H1 (cell line): ENCODE measurements around the gene ITLN1. TPM values are rescaled to one million over a fixed set of nuclear protein-coding genes. Genes with fewer than 3 reads are reported as not detected.

Experiments used
- CTCF ChIA-PET: fragments of 300-600 bp; sonication (Branson Sonifier 250); formaldehyde crosslinking; loops from one replicate; lab custom pipeline; 2021; ENCODE audit not compliant: partially characterized antibody; lab: Charles Lee
- POLR2A ChIA-PET: fragments of 300-600 bp; sonication (Branson Sonifier 250); formaldehyde crosslinking; loops from one replicate; lab custom pipeline; 2021; ENCODE audit warnings: inconsistent platforms; ENCODE audit not compliant: partially characterized antibody; lab: Charles Lee
- DNase-seq, 2 experiments: peaks; one replicate each; pipeline versions ENCODE4 v3.0.0 to v3.0.0-alpha.2; 2010 to 2022; ENCODE audit warnings: low spot score in 2 of 2, low read depth in 1 of 2, mixed read lengths in 1 of 2
- FAIRE-seq: peaks from 2 replicates; lab custom pipeline; 2011; peaks lifted over from hg19 to GRCh38; lab: Jason Lieb, UNC
- H2AFZ ChIP-seq: 2 replicates; pipeline ENCODE4 v1.8.1; 2012; ENCODE audit warnings: low read length, inconsistent platforms
- H2AK5ac ChIP-seq: 2 replicates; pipeline ENCODE4 v1.6.1; 2013; ENCODE audit warnings: low read depth, low read length
- H2BK120ac ChIP-seq: replicated peaks from 2 replicates; pipeline ENCODE3; 2013; ENCODE audit warnings: low read depth, low read length, inconsistent platforms
- H2BK12ac ChIP-seq: 2 replicates; pipeline ENCODE4 v1.6.1; 2013; ENCODE audit warnings: low read depth, low read length
- H2BK15ac ChIP-seq: 2 replicates; pipeline ENCODE4 v1.6.1; 2013; ENCODE audit warnings: low read length
- H2BK20ac ChIP-seq: 2 replicates; pipeline ENCODE4 v1.6.1; 2013; ENCODE audit warnings: low read length
- H2BK5ac ChIP-seq: 2 replicates; pipeline ENCODE4 v1.6.1; 2013; ENCODE audit warnings: low read depth, low read length
- H3K14ac ChIP-seq: 2 replicates; pipeline ENCODE4 v1.6.1; 2013; ENCODE audit warnings: inconsistent platforms; ENCODE audit not compliant: insufficient read length
- H3K18ac ChIP-seq: 2 replicates; pipeline ENCODE4 v1.6.1; 2013; ENCODE audit warnings: low read length; ENCODE audit errors: extremely low read depth
- H3K23ac ChIP-seq: 2 replicates; pipeline ENCODE4 v1.6.1; 2013; ENCODE audit warnings: inconsistent platforms; ENCODE audit not compliant: insufficient read length
- H3K23me2 ChIP-seq: 2 replicates; pipeline ENCODE4 v1.6.1; 2013; ENCODE audit warnings: low read depth, low read length
- H3K27ac ChIP-seq: 2 replicates; pipeline ENCODE4 v1.6.1; 2011; ENCODE audit warnings: low read depth, low read length, inconsistent platforms
- H3K27me3 ChIP-seq, 4 experiments: replicated peaks in 1 of 4; 1 replicate in 1 of 4; 2 replicates in 3 of 4; pipeline versions ENCODE4 v1.6.1 to v1.8.1; 2011 to 2013; ENCODE audit warnings: low read length in 3 of 4, mild to moderate bottlenecking in 3 of 4, inconsistent platforms in 2 of 4, mixed read lengths in 2 of 4, moderate library complexity in 1 of 4; ENCODE audit not compliant: control insufficient read depth in 3 of 4, insufficient read depth in 3 of 4; ENCODE audit errors: extremely low read depth in 1 of 4
- H3K36me3 ChIP-seq, 4 experiments: 2 replicates each; pipeline versions ENCODE4 v1.6.1 to v1.8.1; 2011 to 2013; ENCODE audit warnings: mild to moderate bottlenecking in 4 of 4, low read length in 3 of 4, moderate library complexity in 2 of 4, control low read depth in 1 of 4, inconsistent platforms in 1 of 4; ENCODE audit not compliant: insufficient read depth in 4 of 4, control insufficient read depth in 2 of 4
- H3K4ac ChIP-seq: replicated peaks from 2 replicates; pipeline ENCODE3; 2013; ENCODE audit warnings: low read length, low read depth, mixed read lengths, inconsistent platforms; ENCODE audit not compliant: insufficient read length
- H3K4me1 ChIP-seq, 4 experiments: replicated peaks in 1 of 4; 1 replicate in 1 of 4; 2 replicates in 3 of 4; pipeline versions ENCODE4 v1.6.1 to v1.8.1; 2011 to 2013; ENCODE audit warnings: low read length in 3 of 4, inconsistent platforms in 2 of 4, mixed read lengths in 1 of 4; ENCODE audit not compliant: insufficient read depth in 4 of 4, control insufficient read depth in 3 of 4
- H3K4me2 ChIP-seq, 2 experiments: 2 replicates each; pipeline versions ENCODE4 v1.6.1 to v1.8.1; 2011 to 2013; ENCODE audit warnings: low read depth in 2 of 2, low read length in 2 of 2, control low read depth in 1 of 2, inconsistent platforms in 1 of 2, mild to moderate bottlenecking in 1 of 2; ENCODE audit not compliant: insufficient read depth in 1 of 2
- H3K4me3 ChIP-seq, 4 experiments: fragments of 200-600, 300-600 bp in 1 of 4; sonication (generic), shearing (Covaris generic), sonication (Bioruptor Twin) in 1 of 4; 2 replicates each; pipeline versions ENCODE4 v1.5.1 to v1.8.1; 2011 to 2016; ENCODE audit warnings: low read length in 4 of 4, low read depth in 3 of 4, control low read depth in 2 of 4, inconsistent platforms in 2 of 4, mild to moderate bottlenecking in 2 of 4, mixed read lengths in 1 of 4, moderate library complexity in 1 of 4; ENCODE audit not compliant: insufficient read depth in 2 of 4; ENCODE audit errors: extremely low read depth in 1 of 4
- H3K56ac ChIP-seq: replicated peaks from 2 replicates; pipeline ENCODE3; 2013; ENCODE audit warnings: low read depth, mild to moderate bottlenecking, mixed read lengths, low read length, inconsistent platforms; ENCODE audit not compliant: insufficient read length
- H3K79me1 ChIP-seq: 2 replicates; pipeline ENCODE4 v1.6.1; 2013; ENCODE audit warnings: low read depth, low read length, control low read depth
- H3K79me2 ChIP-seq, 2 experiments: 2 replicates each; pipeline versions ENCODE4 v1.6.1 to v1.8.1; 2012 to 2013; ENCODE audit warnings: low read length in 2 of 2, mild to moderate bottlenecking in 2 of 2, inconsistent platforms in 1 of 2; ENCODE audit not compliant: insufficient read depth in 2 of 2, control insufficient read depth in 1 of 2
- H3K9ac ChIP-seq, 4 experiments: replicated peaks in 1 of 4; 1 replicate in 1 of 4; 2 replicates in 3 of 4; pipeline versions ENCODE4 v1.6.1 to v1.8.1; 2011 to 2013; ENCODE audit warnings: low read depth in 3 of 4, low read length in 3 of 4, control low read depth in 2 of 4, mild to moderate bottlenecking in 2 of 4, moderate library complexity in 2 of 4, inconsistent platforms in 1 of 4; ENCODE audit errors: extremely low read depth in 1 of 4
- H3K9me3 ChIP-seq, 2 experiments: 2 replicates each; pipeline versions ENCODE4 v1.6.1 to v1.8.1; 2012 to 2013; ENCODE audit warnings: mild to moderate bottlenecking in 2 of 2, moderate library complexity in 2 of 2, control low read depth in 1 of 2, inconsistent platforms in 1 of 2, low read depth in 1 of 2, low read length in 1 of 2, mixed read lengths in 1 of 2; ENCODE audit not compliant: insufficient read depth in 2 of 2
- H4K20me1 ChIP-seq, 2 experiments: replicated peaks in 1 of 2; 2 replicates each; pipeline versions ENCODE3 to v1.8.1; 2011 to 2013; ENCODE audit warnings: inconsistent platforms in 2 of 2, low read length in 2 of 2, mild to moderate bottlenecking in 1 of 2; ENCODE audit not compliant: insufficient read depth in 2 of 2, control insufficient read depth in 1 of 2
- H4K5ac ChIP-seq: 2 replicates; pipeline ENCODE4 v1.6.1; 2013; ENCODE audit warnings: low read length, low read depth, mixed read lengths, inconsistent platforms; ENCODE audit not compliant: insufficient read length
- H4K8ac ChIP-seq: 2 replicates; pipeline ENCODE4 v1.8.0; 2013; ENCODE audit warnings: mild to moderate bottlenecking, moderate library complexity, low read length, inconsistent platforms; ENCODE audit not compliant: insufficient read depth; ENCODE audit errors: extremely low read depth
- H4K91ac ChIP-seq: replicated peaks from 2 replicates; pipeline ENCODE3; 2013; ENCODE audit warnings: low read length, mixed read lengths, inconsistent platforms; ENCODE audit not compliant: insufficient read length
- BRCA1 ChIP-seq: IDR thresholded peaks from 2 replicates; pipeline ENCODE4 v1.6.1; 2012; ENCODE audit warnings: low read depth, low read length, improper control_type of control experiment
- E2F6 ChIP-seq: IDR thresholded peaks from 2 replicates; pipeline ENCODE4 v1.6.1; 2012; ENCODE audit warnings: inconsistent platforms
- KDM1A ChIP-seq: fragments of 200-600, 300-600 bp; sonication (generic); IDR thresholded peaks from 2 replicates; pipeline ENCODE4 v1.7.1; 2016; ENCODE audit warnings: mild to moderate bottlenecking, low read length, borderline replicate concordance
- SAP30 ChIP-seq: fragments of 300-600 bp; sonication (generic); IDR thresholded peaks from 2 replicates; pipeline ENCODE4 v1.7.1; 2012; ENCODE audit warnings: low read length, moderate library complexity, mild to moderate bottlenecking, inconsistent platforms; ENCODE audit not compliant: insufficient read depth, insufficient replicate concordance
- TCF12 ChIP-seq: IDR thresholded peaks from 2 replicates; pipeline ENCODE4 v1.6.1; 2011; ENCODE audit warnings: low read depth, mild to moderate bottlenecking, low read length
- WGBS, 2 experiments: shearing (Covaris generic) in 1 of 2; methylation state at CpG; one replicate each; pipeline versions ENCODE4 v1.1.6 to v1.1.7; 2013 to 2015; ENCODE audit warnings: low lambda C conversion rate in 2 of 2, mixed read lengths in 2 of 2, inconsistent platforms in 1 of 2, low coverage in 1 of 2, missing lambda C conversion rate in 1 of 2; ENCODE audit not compliant: insufficient replicate concordance in 2 of 2, insufficient coverage in 1 of 2, insufficient read length in 1 of 2; ENCODE audit errors: extremely low coverage in 1 of 2, missing lambda C conversion rate in 1 of 2; 5-methylcytosine and 5-hydroxymethylcytosine counted together
- polyA plus RNA-seq, 7 experiments: library from polyadenylated mRNA; depleted of rRNA in 3 of 7; stranded (reverse) in 5 of 7; unstranded in 2 of 7; fragments of >200 nt in 5 of 7; fragments of 200-250 nt in 2 of 7; gene quantifications; 1 replicate in 5 of 7; 2 replicates in 1 of 7; 4 replicates in 1 of 7; pipeline versions ENCODE4 v1.2.1 to v1.2.3, GENCODE V29; 2011 to 2013; ENCODE audit warnings: missing spikeins in 2 of 7, mixed read lengths in 2 of 7
- total RNA-seq: library from RNA; stranded (reverse); fragmentation: NEBNext Ultra II Directional; extraction: Animal tissue kit (Norgen Biotek cat#: 25700); gene quantifications from 2 replicates; pipeline ENCODE4 v1.2.1, GENCODE V29; 2021

The ITLN1 gene
- total and polyA plus RNA-seq, 2 of the 8 experiments (the other 6 are each of a cell fraction or from before 2014, with no cell fraction given): not detected

- Histone ChIP-seq H4K8ac (no peak overlapping the region), H2AK5ac (no peak overlapping the region), H3K18ac (no peak overlapping the region), H3K27ac (no peak overlapping the region), H2BK15ac (no peak overlapping the region), H4K5ac (no peak overlapping the region), H4K91ac (no peak overlapping the region), H3K4me1 (peaks cover 0 to 7% (median 0%) of the 10 kb centered on the region in 4 experiments; a peak in 2 of 7 replicates), H3K36me3 (no peaks in the 10 kb centered on the region), H2BK5ac (no peak overlapping the region), H3K4ac (no peak overlapping the region), H3K79me2 (no peaks in the 10 kb centered on the region), H3K14ac (no peak overlapping the region), H3K9me3 (no peaks in the 10 kb centered on the region), H3K23me2 (no peaks in the 10 kb centered on the region), H3K56ac (no peak overlapping the region), H4K20me1 (no peaks in the 10 kb centered on the region), H2BK20ac (no peak overlapping the region), H2BK12ac (no peak overlapping the region), H3K9ac (no peak overlapping the region), H3K4me2 (no peak overlapping the region), H2AFZ (no peak overlapping the region; the same call in 1 of the 2 replicates), H3K79me1 (no peaks in the 10 kb centered on the region), H3K23ac (no peak overlapping the region), H3K27me3 (no peaks in the 10 kb centered on the region), H3K4me3 (no peak overlapping the region), H2BK120ac (no peak overlapping the region)
- DNase-seq: no peak
- TF ChIP-seq SAP30: no peak
- no peak for TF ChIP-seq BRCA1
- TF ChIP-seq E2F6: no peak
- no peak for TF ChIP-seq KDM1A
- TF ChIP-seq TCF12: no peak
- FAIRE-seq: no peak
- ChIA-PET CTCF (interaction anchor here (0.7 to 5.9 kb wide), 3 partner anchors 8 to 42 kb away, joined by 3 to 43 read pairs (median 4); partner anchors contain the start of gene ITLN2), POLR2A (no interaction called here)
- WGBS, 2 experiments: 83% methylated on average over 6 of the region's 6 CpGs; no CpG with 5 or more reads in 1 of the 2 experiments
Observed at GRCh38 chr1:160910170-160910750, 25.3 kb upstream of the ITLN1 start.
